ENCODE data around the gene ASB4. TPM values are rescaled to one million over a fixed set of nuclear protein-coding genes. Genes with fewer than 3 reads are reported as not detected.
"Not testable (repeated sequence)": the region's sequence is repeated elsewhere in the genome, so short reads cannot be mapped to it uniquely, and the experiment has no call there.

ASB4 gene
- total and polyA plus RNA-seq, 11 donors = 0.18 to 11.5 (median 3.1) TPM

- no peaks in the 10 kb centered on the region for H3K27me3 ChIP-seq
- H3K4me3 ChIP-seq = no peak overlapping the region
- H3K27ac ChIP-seq = no peak overlapping the region
- DNase-seq = no peak
- no peaks in the 10 kb centered on the region for H3K4me1 ChIP-seq
- no peaks in the 10 kb centered on the region for H3K36me3 ChIP-seq
- no peak for ATAC-seq
- no peak for TF ChIP-seq CTCF (IDR thresholded peaks at IDR 0.05)
- TF ChIP-seq POLR2A (IDR thresholded peaks at IDR 0.05) = no peak
- peaks cover 0 to 17% (median 0%) of the 10 kb centered on the region in 12 donors for H3K9me3 ChIP-seq
- intact Hi-C loops (cut with DNase I) = no loop called here
Measured at GRCh38 chr7:95457947-95458346, 27.8 kb upstream of the ASB4 start.

- ATAC-seq; H3K4me3 ChIP-seq; H3K27ac ChIP-seq; H3K36me3 ChIP-seq; H3K4me1 ChIP-seq; intact Hi-C loops (cut with DNase I); DNase-seq; H3K27me3 ChIP-seq: not testable (repeated sequence)
- 86 to 100% (median 93%) methylated on average over 2 of the region's 2 CpGs for whole genome bisulfite sequencing, 4 donors
- peaks cover 0 to 17% (median 0%) of the 10 kb centered on the region in 12 donors for H3K9me3 ChIP-seq
Measured at GRCh38 chr7:95460653-95461052, 25.1 kb upstream of the ASB4 start.

GRCh38 chr7:95467912-95468607 lies 17.7 kb upstream of the ASB4 start:
- 93 to 100% (median 96%) methylated on average over 1 of the region's 1 CpG for WGBS, 4 donors
- Histone ChIP-seq H3K27ac (no peak overlapping the region), H3K4me3 (no peak overlapping the region), H3K9me3 (no peaks in the 10 kb centered on the region), H3K27me3 (no peaks in the 10 kb centered on the region), H3K4me1 (peaks cover 0 to 13% (median 0%) of the 10 kb centered on the region in 12 donors), H3K36me3 (no peaks in the 10 kb centered on the region)
- TF ChIP-seq CTCF (IDR thresholded peaks at IDR 0.05) (no peak), POLR2A (IDR thresholded peaks at IDR 0.05) (no peak)
- DNase-seq (no peak), ATAC-seq (no peak)
- intact Hi-C loops (cut with DNase I) = no loop called here

GRCh38 chr7:95469187-95469586 lies 16.6 kb upstream of the ASB4 start:
- no peak for ATAC-seq
- Histone ChIP-seq H3K27me3 (no peaks in the 10 kb centered on the region), H3K27ac (no peak overlapping the region), H3K4me3 (no peak overlapping the region), H3K36me3 (no peaks in the 10 kb centered on the region), H3K9me3 (no peaks in the 10 kb centered on the region), H3K4me1 (peaks cover 0 to 13% (median 0%) of the 10 kb centered on the region in 12 donors)
- DNase-seq = no peak
- intact Hi-C loops (cut with DNase I) = no loop called here
- 95 to 97% (median 95%) methylated on average over 1 of the region's 1 CpG for WGBS, 4 donors
- TF ChIP-seq POLR2A (IDR thresholded peaks at IDR 0.05) (no peak), CTCF (IDR thresholded peaks at IDR 0.05) (no peak)

GRCh38 chr7:95469848-95470247 lies 15.9 kb upstream of the ASB4 start:
- ATAC-seq (no peak), DNase-seq (no peak)
- Histone ChIP-seq H3K27me3 (no peaks in the 10 kb centered on the region), H3K36me3 (no peaks in the 10 kb centered on the region), H3K4me1 (peaks cover 0 to 13% (median 0%) of the 10 kb centered on the region in 12 donors), H3K27ac (no peak overlapping the region), H3K4me3 (no peak overlapping the region), H3K9me3 (no peaks in the 10 kb centered on the region)
- WGBS, 4 donors = 78 to 80% (median 79%) methylated on average over 4 of the region's 4 CpGs
- no peak for TF ChIP-seq CTCF (IDR thresholded peaks at IDR 0.05)
- intact Hi-C loops (cut with DNase I) = loop anchor here in 9 of 10 donors (5.0 to 10.0 kb wide), 8 partner anchors 33 to 1175 kb away; partner anchors contain the start of gene PON2 (in 1 of the 9)

Data from heart left ventricle (tissue), 16 donors.